ENCODE data around the gene C16orf96.
"Not testable (repeated sequence)": the region's sequence is repeated elsewhere in the genome, so short reads cannot be mapped to it uniquely, and the experiment has no call there.

Gene C16orf96

DNA sequence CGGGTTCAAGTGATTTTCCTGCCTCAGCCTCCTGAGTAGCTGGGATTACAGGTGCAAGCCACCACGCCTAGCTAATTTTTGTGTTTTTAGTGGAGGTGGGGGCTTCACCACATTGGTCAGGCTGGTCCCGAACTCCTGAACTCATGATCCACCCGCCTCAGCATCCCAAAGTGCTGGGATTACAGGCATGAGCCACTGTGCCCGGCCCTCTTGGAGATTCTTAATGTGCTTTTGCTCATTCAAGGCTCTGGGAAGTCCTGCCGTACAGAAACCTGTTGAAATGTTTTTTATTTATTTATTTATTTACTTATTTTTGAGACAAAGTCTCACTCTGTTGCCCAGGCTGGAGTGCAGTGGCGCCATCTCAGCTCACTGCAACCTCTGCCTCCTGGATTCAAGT, 17.8 kb downstream of the C16orf96 start:
- not testable (repeated sequence) for H4K8ac ChIP-seq (ENCODE audit: low read depth, low read length); H2BK15ac ChIP-seq (replicated peaks; ENCODE audit: low read depth)

DNA sequence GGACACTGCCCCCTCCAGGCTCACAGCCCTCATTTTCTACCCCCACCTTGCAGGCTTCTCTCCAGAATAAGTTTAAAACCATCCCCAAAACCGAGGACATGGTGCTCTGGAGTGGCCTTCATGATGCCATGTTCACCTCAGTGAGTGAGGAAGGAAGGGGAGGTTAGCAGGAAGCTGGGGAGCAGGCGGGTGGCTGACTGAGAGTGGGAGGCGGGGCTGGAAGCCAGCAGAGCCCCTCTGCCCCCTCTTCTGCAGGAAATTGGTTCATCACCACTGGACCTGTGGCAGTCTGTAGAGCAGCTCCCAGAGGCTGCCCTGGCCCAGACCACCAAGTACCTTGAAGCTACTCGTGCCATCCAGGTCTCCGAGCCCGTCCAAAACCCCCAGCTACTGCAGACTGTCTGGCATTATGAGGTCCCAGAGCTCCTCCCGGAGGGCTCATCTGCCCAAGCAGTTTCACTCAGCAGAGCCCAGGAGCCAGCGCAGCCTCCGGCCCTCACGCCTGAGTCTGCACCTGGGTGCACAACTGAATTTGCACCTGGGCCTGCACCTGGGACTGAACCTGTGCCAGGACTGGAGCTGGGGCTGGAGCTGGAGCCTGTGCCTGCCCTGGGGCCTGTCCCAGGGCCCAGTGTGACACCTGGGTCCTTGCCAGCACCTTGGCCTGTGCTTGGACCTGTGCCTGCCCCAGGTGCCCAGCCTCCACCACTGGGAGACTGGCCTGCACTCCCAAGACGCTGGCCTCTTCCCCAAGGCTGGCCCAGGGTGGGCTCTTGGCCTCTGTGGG, 19.0 kb downstream of the C16orf96 start:
- no peak overlapping the region for H3K27ac ChIP-seq (ENCODE audit: low read depth, low read length)
- no peak overlapping the region for H3K23ac ChIP-seq (ENCODE audit: low read length)
- H3K4me1 ChIP-seq (ENCODE audit: control insufficient read depth, low read depth, low read length) = no peaks in the 10 kb centered on the region
- H2BK120ac ChIP-seq (ENCODE audit: low read depth, low read length) = no peak overlapping the region
- H3K4me2 ChIP-seq (ENCODE audit: low read length) = no peak overlapping the region
- H3K9ac ChIP-seq (ENCODE audit: low read length) = no peak overlapping the region
- H3K79me1 ChIP-seq (ENCODE audit: low read length) = no peaks in the 10 kb centered on the region
- H3K36me3 ChIP-seq (ENCODE audit: control insufficient read depth, insufficient read depth, low read length) = no peaks in the 10 kb centered on the region
- H2BK15ac ChIP-seq (replicated peaks; ENCODE audit: low read depth) = no peak overlapping the region
- no peak overlapping the region for H2BK5ac ChIP-seq (ENCODE audit: low read length)
- no peaks in the 10 kb centered on the region for H3K79me2 ChIP-seq (ENCODE audit: control insufficient read depth, insufficient read depth, low read length)
- no peak overlapping the region for H4K5ac ChIP-seq (ENCODE audit: low read length)
- H4K8ac ChIP-seq (ENCODE audit: low read depth, low read length) = no peak overlapping the region
- peak; percentile 47 for DNase-seq
- H3K4me3 ChIP-seq (ENCODE audit: low read length) = no peak overlapping the region
- WGBS (ENCODE audit: extremely low coverage, insufficient coverage, low lambda C conversion rate) = no CpG with 5 or more reads among the region's 11 CpGs
- H3K18ac ChIP-seq (ENCODE audit: low read length) = no peak overlapping the region
- no peak overlapping the region for H3K56ac ChIP-seq (ENCODE audit: low read length)
- no peak overlapping the region for H3K4ac ChIP-seq (ENCODE audit: low read depth, low read length)
- H3K27me3 ChIP-seq (ENCODE audit: insufficient read depth, low read length, poor library complexity) = no peaks in the 10 kb centered on the region
- no peak overlapping the region for H2AK5ac ChIP-seq (ENCODE audit: low read length)

More for the DNA sequence above, 17.8 kb downstream of the C16orf96 start:
- H3K79me1 ChIP-seq (ENCODE audit: low read length); H3K27me3 ChIP-seq (ENCODE audit: insufficient read depth, low read length, poor library complexity); H3K27ac ChIP-seq (ENCODE audit: low read depth, low read length); H3K23ac ChIP-seq (ENCODE audit: low read length); H3K36me3 ChIP-seq (ENCODE audit: control insufficient read depth, insufficient read depth, low read length); H3K9ac ChIP-seq (ENCODE audit: low read length); H3K18ac ChIP-seq (ENCODE audit: low read length); DNase-seq; H3K4ac ChIP-seq (ENCODE audit: low read depth, low read length); H2BK120ac ChIP-seq (ENCODE audit: low read depth, low read length); H2BK5ac ChIP-seq (ENCODE audit: low read length); H3K4me3 ChIP-seq (ENCODE audit: low read length); H2AK5ac ChIP-seq (ENCODE audit: low read length); H3K4me2 ChIP-seq (ENCODE audit: low read length); H3K4me1 ChIP-seq (ENCODE audit: control insufficient read depth, low read depth, low read length); H3K56ac ChIP-seq (ENCODE audit: low read length); H4K5ac ChIP-seq (ENCODE audit: low read length); H3K79me2 ChIP-seq (ENCODE audit: control insufficient read depth, insufficient read depth, low read length): not testable (repeated sequence)
- WGBS (ENCODE audit: extremely low coverage, insufficient coverage, low lambda C conversion rate) = no CpG with 5 or more reads among the region's 7 CpGs

DNA sequence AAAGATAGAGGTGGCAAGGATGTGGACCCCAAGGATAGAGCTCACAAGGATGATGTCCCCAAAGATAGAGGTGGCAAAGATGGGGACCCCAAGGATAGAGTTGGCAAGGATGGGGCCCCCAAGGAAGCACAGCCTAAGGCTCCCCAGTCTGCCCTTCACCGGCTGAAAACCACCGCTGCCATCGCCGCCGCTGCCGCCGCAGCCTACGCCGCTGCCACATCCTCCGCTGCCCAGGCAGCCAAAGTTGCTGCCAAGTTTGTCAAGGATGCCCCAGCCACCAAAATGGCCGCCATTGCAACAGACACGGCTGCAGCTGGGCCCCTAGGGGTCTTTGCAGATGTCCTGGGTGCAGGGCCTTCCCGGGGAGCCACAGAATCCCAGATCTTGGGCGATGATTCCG, 19.9 kb downstream of the C16orf96 start:
- Histone ChIP-seq H3K23ac (ENCODE audit: low read length) (no peak overlapping the region), H3K4me2 (ENCODE audit: low read length) (no peak overlapping the region), H2BK120ac (ENCODE audit: low read depth, low read length) (no peak overlapping the region), H3K18ac (ENCODE audit: low read length) (no peak overlapping the region), H3K27ac (ENCODE audit: low read depth, low read length) (no peak overlapping the region), H2BK5ac (ENCODE audit: low read length) (no peak overlapping the region), H3K79me1 (ENCODE audit: low read length) (no peaks in the 10 kb centered on the region), H3K27me3 (ENCODE audit: insufficient read depth, low read length, poor library complexity) (no peaks in the 10 kb centered on the region), H3K4me3 (ENCODE audit: low read length) (no peak overlapping the region), H3K56ac (ENCODE audit: low read length) (no peak overlapping the region), H4K5ac (ENCODE audit: low read length) (no peak overlapping the region), H3K36me3 (ENCODE audit: control insufficient read depth, insufficient read depth, low read length) (no peaks in the 10 kb centered on the region), H3K4ac (ENCODE audit: low read depth, low read length) (no peak overlapping the region), H3K79me2 (ENCODE audit: control insufficient read depth, insufficient read depth, low read length) (no peaks in the 10 kb centered on the region), H2BK15ac (replicated peaks; ENCODE audit: low read depth) (no peak overlapping the region), H3K9ac (ENCODE audit: low read length) (no peak overlapping the region), H4K8ac (ENCODE audit: low read depth, low read length) (no peak overlapping the region), H2AK5ac (ENCODE audit: low read length) (no peak overlapping the region), H3K4me1 (ENCODE audit: control insufficient read depth, low read depth, low read length) (no peaks in the 10 kb centered on the region)
- no CpG with 5 or more reads among the region's 15 CpGs for WGBS (ENCODE audit: extremely low coverage, insufficient coverage, low lambda C conversion rate)
- DNase-seq = no peak

DNA sequence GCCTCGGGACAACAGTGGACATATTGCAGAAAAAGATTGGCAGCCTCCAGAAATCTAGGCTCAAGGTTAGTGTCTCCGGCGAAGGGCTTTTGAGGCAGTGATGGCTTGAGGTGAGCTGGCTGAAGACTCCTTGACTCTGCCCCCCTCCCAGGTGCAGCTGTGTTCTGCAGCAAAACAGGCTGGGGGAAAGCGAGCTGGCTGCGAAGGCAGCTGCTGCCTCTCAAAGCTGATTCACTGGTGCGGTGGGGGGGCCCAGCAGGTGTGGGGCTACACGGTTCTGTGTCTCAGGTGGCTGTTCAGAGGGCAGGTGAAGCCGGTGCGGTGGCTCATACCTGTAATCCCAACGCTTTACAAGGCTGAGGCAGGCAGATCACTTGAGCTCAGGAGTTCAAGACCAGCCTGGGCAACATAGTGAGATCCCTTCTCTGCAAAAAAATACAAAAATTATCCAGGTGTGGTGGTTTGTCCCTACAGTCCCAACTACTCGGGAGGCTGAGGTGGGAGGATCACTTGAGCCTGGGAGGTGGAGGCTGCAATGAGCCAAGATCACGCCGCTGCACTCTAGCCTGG, 22.9 kb downstream of the C16orf96 start:
- H3K9ac ChIP-seq (ENCODE audit: low read length) = no peak overlapping the region
- H3K18ac ChIP-seq (ENCODE audit: low read length) = no peak overlapping the region
- H3K4me3 ChIP-seq (ENCODE audit: low read length) = no peak overlapping the region
- H2BK5ac ChIP-seq (ENCODE audit: low read length) = no peak overlapping the region
- no peaks in the 10 kb centered on the region for H3K79me1 ChIP-seq (ENCODE audit: low read length)
- no peak overlapping the region for H2BK120ac ChIP-seq (ENCODE audit: low read depth, low read length)
- H3K27me3 ChIP-seq (ENCODE audit: insufficient read depth, low read length, poor library complexity) = no peaks in the 10 kb centered on the region
- H4K8ac ChIP-seq (ENCODE audit: low read depth, low read length) = no peak overlapping the region
- WGBS (ENCODE audit: extremely low coverage, insufficient coverage, low lambda C conversion rate) = no CpG with 5 or more reads among the region's 13 CpGs
- H3K4me1 ChIP-seq (ENCODE audit: control insufficient read depth, low read depth, low read length) = no peaks in the 10 kb centered on the region
- no peak overlapping the region for H2BK15ac ChIP-seq (replicated peaks; ENCODE audit: low read depth)
- H3K4me2 ChIP-seq (ENCODE audit: low read length) = no peak overlapping the region
- no peak overlapping the region for H3K27ac ChIP-seq (ENCODE audit: low read depth, low read length)
- no peak for DNase-seq
- H3K56ac ChIP-seq (ENCODE audit: low read length) = no peak overlapping the region
- no peak overlapping the region for H4K5ac ChIP-seq (ENCODE audit: low read length)
- no peak overlapping the region for H3K23ac ChIP-seq (ENCODE audit: low read length)
- H3K79me2 ChIP-seq (ENCODE audit: control insufficient read depth, insufficient read depth, low read length) = no peaks in the 10 kb centered on the region
- H3K36me3 ChIP-seq (ENCODE audit: control insufficient read depth, insufficient read depth, low read length) = no peaks in the 10 kb centered on the region
- H2AK5ac ChIP-seq (ENCODE audit: low read length) = no peak overlapping the region
- H3K4ac ChIP-seq (ENCODE audit: low read depth, low read length) = no peak overlapping the region

DNA sequence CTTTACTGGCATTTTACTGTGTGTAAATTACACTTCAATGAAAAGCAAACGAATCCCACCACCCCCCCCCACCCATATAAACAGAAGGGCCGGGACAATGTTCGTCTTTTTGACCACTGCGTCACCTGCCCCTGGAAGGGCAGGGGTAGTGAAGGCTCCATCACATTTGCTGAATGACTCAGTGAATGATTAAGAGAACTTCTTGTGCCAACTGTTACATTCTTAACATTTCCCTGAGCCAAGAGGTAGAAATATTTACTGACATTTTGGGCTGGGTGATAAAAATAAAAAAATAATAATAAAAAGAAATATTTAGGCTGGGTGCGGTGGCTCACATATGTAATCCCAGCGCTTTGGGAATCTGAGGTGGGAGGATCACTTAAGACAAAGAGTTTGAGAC, 24.1 kb downstream of the C16orf96 start:
- Histone ChIP-seq H3K4me2 (ENCODE audit: low read length) (no peak overlapping the region), H3K4me1 (ENCODE audit: control insufficient read depth, low read depth, low read length) (no peaks in the 10 kb centered on the region), H2AK5ac (ENCODE audit: low read length) (no peak overlapping the region), H2BK5ac (ENCODE audit: low read length) (no peak overlapping the region), H2BK15ac (replicated peaks; ENCODE audit: low read depth) (no peak overlapping the region), H3K79me1 (ENCODE audit: low read length) (no peaks in the 10 kb centered on the region), H3K79me2 (ENCODE audit: control insufficient read depth, insufficient read depth, low read length) (no peaks in the 10 kb centered on the region), H3K18ac (ENCODE audit: low read length) (no peak overlapping the region), H3K4ac (ENCODE audit: low read depth, low read length) (no peak overlapping the region), H3K36me3 (ENCODE audit: control insufficient read depth, insufficient read depth, low read length) (no peaks in the 10 kb centered on the region), H3K27ac (ENCODE audit: low read depth, low read length) (no peak overlapping the region), H3K27me3 (ENCODE audit: insufficient read depth, low read length, poor library complexity) (no peaks in the 10 kb centered on the region), H2BK120ac (ENCODE audit: low read depth, low read length) (no peak overlapping the region), H4K5ac (ENCODE audit: low read length) (no peak overlapping the region), H3K9ac (ENCODE audit: low read length) (no peak overlapping the region), H3K4me3 (ENCODE audit: low read length) (no peak overlapping the region), H4K8ac (ENCODE audit: low read depth, low read length) (no peak overlapping the region), H3K23ac (ENCODE audit: low read length) (no peak overlapping the region), H3K56ac (ENCODE audit: low read length) (no peak overlapping the region)
- no peak for DNase-seq
- WGBS (ENCODE audit: extremely low coverage, insufficient coverage, low lambda C conversion rate) = no CpG with 5 or more reads among the region's 6 CpGs
